ENCODE measurements around the gene ACBD6. TPM values are rescaled to one million over a fixed set of nuclear protein-coding genes. Genes with fewer than 3 reads are reported as not detected.

The ACBD6 gene
- total and polyA plus RNA-seq, 2 experiments from 2014 or later = 75.7 to 88.8 TPM

DNA sequence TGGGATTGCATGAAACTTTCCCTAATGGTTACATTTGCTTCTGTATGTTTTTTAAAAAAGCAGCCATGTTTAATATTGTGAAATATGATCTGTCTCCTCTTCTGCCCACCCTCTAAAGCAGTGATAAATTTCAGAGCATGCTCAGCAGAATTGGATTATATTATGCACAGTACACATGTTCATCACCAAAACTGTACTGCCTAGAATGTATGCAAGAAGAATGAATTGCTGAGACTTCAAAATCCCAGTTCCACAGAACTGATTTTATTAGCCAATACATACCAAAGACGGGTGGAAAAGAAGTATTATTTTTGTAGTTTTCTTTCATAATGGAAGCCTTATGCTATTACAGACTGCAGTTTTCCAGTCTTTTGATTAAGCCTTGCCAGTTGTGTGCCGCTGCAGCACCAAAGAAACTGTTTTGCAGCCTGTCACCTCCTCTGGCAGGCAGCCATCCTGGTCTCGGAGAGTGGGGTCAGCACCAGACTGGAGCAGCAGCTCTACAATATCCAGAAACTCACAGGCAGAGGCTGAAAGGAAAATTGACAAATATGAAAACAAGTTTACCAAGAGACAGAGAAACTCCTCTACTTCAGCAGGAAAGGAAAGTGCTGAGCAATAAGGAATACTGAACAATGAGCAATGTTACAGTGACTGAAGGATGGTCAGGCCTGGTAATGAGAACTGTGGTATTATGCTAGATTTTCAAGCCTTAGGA is 214.2 kb downstream of the ACBD6 start (continued):
- TF ChIP-seq, protein P1, sequence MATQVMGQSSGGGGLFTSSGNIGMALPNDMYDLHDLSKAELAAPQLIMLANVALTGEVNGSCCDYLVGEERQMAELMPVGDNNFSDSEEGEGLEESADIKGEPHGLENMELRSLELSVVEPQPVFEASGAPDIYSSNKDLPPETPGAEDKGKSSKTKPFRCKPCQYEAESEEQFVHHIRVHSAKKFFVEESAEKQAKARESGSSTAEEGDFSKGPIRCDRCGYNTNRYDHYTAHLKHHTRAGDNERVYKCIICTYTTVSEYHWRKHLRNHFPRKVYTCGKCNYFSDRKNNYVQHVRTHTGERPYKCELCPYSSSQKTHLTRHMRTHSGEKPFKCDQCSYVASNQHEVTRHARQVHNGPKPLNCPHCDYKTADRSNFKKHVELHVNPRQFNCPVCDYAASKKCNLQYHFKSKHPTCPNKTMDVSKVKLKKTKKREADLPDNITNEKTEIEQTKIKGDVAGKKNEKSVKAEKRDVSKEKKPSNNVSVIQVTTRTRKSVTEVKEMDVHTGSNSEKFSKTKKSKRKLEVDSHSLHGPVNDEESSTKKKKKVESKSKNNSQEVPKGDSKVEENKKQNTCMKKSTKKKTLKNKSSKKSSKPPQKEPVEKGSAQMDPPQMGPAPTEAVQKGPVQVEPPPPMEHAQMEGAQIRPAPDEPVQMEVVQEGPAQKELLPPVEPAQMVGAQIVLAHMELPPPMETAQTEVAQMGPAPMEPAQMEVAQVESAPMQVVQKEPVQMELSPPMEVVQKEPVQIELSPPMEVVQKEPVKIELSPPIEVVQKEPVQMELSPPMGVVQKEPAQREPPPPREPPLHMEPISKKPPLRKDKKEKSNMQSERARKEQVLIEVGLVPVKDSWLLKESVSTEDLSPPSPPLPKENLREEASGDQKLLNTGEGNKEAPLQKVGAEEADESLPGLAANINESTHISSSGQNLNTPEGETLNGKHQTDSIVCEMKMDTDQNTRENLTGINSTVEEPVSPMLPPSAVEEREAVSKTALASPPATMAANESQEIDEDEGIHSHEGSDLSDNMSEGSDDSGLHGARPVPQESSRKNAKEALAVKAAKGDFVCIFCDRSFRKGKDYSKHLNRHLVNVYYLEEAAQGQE (IDR thresholded peaks at IDR 0.05; ENCODE audit: unreplicated experiment) = no peak
- TF ChIP-seq ZNF114 (CRISPR knock-in tag; IDR thresholded peaks at IDR 0.05) = no peak

DNA sequence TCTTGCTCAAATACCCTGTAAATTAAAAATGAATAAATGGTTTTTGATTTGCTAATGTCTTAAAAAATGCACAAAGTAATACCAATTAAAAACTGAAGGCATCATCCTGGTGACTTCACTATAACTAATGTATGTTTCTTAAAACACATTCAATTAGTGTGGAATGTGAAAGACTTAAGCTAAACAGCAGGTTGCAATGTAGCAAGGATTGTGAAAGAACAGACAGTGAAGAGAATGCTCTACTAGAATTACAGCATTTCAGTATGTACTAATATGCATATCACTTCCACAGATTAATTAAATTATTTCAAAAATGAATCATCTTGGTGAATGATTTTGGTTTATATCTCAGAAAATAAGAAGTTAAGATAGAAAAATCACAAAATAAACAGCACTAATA is 216.0 kb downstream of the ACBD6 start:
- Histone ChIP-seq H3K4me1 (ENCODE audit: insufficient read depth) (no peaks in the 10 kb centered on the region), H3K4me3 (no peak overlapping the region), H3K36me3 (ENCODE audit: insufficient read depth) (no peaks in the 10 kb centered on the region), H3K4me2 (no peak overlapping the region), H3K27ac (ENCODE audit: low read depth) (no peak overlapping the region), H3K79me2 (replicated peaks; ENCODE audit: insufficient read depth) (no peaks in the 10 kb centered on the region), H3K9me2 (ENCODE audit: insufficient read depth) (no peaks in the 10 kb centered on the region), H3F3A (replicated peaks; ENCODE audit: low read depth) (no peaks in the 10 kb centered on the region), H4K20me1 (replicated peaks; ENCODE audit: insufficient read depth) (no peaks in the 10 kb centered on the region), H3K27me3 (ENCODE audit: insufficient read depth) (no peaks in the 10 kb centered on the region), H2AFZ (no peak overlapping the region)
- no peak overlapping the region for H3K4me3 Mint-ChIP-seq
- H3K27ac Mint-ChIP-seq = no peak overlapping the region
- DNase-seq (ENCODE audit: low spot score) (peak; percentile 9), ATAC-seq (no peak)
- H3K36me3 Mint-ChIP-seq (ENCODE audit: low read depth) = 0 out of 3 replicates have a peak, but pooled peaks cover 4% of the 10 kb centered on the region
- H3K9me3 Mint-ChIP-seq = no peaks in the 10 kb centered on the region
- peaks cover 7% of the 10 kb centered on the region; the same call in 2 of the 3 replicates for H3K4me1 Mint-ChIP-seq
- peaks cover 3% of the 10 kb centered on the region for H3K27me3 Mint-ChIP-seq (ENCODE audit: insufficient read depth, low read depth, poor library complexity)
- TF ChIP-seq POLR2AphosphoS5 (IDR thresholded peaks at IDR 0.05; ENCODE audit: low read depth) (no peak), EZH2 (IDR thresholded peaks at IDR 0.05; ENCODE audit: low read depth, unreplicated experiment) (no peak), JUNB (IDR thresholded peaks at IDR 0.05; ENCODE audit: unreplicated experiment) (no peak), EZH2phosphoT487 (IDR thresholded peaks at IDR 0.05; ENCODE audit: unreplicated experiment) (no peak), NANOG (IDR thresholded peaks at IDR 0.05; ENCODE audit: borderline replicate concordance) (no peak)
- TF ChIP-seq, protein P2, sequence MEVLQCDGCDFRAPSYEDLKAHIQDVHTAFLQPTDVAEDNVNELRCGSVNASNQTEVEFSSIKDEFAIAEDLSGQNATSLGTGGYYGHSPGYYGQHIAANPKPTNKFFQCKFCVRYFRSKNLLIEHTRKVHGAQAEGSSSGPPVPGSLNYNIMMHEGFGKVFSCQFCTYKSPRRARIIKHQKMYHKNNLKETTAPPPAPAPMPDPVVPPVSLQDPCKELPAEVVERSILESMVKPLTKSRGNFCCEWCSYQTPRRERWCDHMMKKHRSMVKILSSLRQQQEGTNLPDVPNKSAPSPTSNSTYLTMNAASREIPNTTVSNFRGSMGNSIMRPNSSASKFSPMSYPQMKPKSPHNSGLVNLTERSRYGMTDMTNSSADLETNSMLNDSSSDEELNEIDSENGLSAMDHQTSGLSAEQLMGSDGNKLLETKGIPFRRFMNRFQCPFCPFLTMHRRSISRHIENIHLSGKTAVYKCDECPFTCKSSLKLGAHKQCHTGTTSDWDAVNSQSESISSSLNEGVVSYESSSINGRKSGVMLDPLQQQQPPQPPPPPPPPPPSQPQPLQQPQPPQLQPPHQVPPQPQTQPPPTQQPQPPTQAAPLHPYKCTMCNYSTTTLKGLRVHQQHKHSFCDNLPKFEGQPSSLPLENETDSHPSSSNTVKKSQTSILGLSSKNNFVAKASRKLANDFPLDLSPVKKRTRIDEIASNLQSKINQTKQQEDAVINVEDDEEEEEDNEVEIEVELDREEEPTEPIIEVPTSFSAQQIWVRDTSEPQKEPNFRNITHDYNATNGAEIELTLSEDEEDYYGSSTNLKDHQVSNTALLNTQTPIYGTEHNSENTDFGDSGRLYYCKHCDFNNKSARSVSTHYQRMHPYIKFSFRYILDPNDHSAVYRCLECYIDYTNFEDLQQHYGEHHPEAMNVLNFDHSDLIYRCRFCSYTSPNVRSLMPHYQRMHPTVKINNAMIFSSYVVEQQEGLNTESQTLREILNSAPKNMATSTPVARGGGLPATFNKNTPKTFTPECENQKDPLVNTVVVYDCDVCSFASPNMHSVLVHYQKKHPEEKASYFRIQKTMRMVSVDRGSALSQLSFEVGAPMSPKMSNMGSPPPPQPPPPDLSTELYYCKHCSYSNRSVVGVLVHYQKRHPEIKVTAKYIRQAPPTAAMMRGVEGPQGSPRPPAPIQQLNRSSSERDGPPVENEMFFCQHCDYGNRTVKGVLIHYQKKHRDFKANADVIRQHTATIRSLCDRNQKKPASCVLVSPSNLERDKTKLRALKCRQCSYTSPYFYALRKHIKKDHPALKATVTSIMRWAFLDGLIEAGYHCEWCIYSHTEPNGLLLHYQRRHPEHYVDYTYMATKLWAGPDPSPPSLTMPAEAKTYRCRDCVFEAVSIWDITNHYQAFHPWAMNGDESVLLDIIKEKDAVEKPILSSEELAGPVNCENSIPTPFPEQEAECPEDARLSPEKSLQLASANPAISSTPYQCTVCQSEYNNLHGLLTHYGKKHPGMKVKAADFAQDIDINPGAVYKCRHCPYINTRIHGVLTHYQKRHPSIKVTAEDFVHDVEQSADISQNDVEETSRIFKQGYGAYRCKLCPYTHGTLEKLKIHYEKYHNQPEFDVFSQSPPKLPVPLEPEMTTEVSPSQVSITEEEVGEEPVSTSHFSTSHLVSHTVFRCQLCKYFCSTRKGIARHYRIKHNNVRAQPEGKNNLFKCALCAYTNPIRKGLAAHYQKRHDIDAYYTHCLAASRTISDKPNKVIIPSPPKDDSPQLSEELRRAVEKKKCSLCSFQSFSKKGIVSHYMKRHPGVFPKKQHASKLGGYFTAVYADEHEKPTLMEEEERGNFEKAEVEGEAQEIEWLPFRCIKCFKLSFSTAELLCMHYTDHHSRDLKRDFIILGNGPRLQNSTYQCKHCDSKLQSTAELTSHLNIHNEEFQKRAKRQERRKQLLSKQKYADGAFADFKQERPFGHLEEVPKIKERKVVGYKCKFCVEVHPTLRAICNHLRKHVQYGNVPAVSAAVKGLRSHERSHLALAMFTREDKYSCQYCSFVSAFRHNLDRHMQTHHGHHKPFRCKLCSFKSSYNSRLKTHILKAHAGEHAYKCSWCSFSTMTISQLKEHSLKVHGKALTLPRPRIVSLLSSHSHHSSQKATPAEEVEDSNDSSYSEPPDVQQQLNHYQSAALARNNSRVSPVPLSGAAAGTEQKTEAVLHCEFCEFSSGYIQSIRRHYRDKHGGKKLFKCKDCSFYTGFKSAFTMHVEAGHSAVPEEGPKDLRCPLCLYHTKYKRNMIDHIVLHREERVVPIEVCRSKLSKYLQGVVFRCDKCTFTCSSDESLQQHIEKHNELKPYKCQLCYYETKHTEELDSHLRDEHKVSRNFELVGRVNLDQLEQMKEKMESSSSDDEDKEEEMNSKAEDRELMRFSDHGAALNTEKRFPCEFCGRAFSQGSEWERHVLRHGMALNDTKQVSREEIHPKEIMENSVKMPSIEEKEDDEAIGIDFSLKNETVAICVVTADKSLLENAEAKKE (CRISPR knock-in tag; IDR thresholded peaks at IDR 0.05) = no peak
- TF ChIP-seq, protein P3, sequence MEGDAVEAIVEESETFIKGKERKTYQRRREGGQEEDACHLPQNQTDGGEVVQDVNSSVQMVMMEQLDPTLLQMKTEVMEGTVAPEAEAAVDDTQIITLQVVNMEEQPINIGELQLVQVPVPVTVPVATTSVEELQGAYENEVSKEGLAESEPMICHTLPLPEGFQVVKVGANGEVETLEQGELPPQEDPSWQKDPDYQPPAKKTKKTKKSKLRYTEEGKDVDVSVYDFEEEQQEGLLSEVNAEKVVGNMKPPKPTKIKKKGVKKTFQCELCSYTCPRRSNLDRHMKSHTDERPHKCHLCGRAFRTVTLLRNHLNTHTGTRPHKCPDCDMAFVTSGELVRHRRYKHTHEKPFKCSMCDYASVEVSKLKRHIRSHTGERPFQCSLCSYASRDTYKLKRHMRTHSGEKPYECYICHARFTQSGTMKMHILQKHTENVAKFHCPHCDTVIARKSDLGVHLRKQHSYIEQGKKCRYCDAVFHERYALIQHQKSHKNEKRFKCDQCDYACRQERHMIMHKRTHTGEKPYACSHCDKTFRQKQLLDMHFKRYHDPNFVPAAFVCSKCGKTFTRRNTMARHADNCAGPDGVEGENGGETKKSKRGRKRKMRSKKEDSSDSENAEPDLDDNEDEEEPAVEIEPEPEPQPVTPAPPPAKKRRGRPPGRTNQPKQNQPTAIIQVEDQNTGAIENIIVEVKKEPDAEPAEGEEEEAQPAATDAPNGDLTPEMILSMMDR (conservative IDR thresholded peaks at IDR 0.05; ENCODE audit: low read depth in 2 of 2) = no peak
- TF ChIP-seq, protein P1 (IDR thresholded peaks at IDR 0.05; ENCODE audit: unreplicated experiment) = no peak
